Aorta (tissue), 5 donors: ENCODE data around the gene THEMIS. TPM values are rescaled to one million over a fixed set of nuclear protein-coding genes. Genes with fewer than 3 reads are reported as not detected.
"Not testable (repeated sequence)": the region's sequence is repeated elsewhere in the genome, so short reads cannot be mapped to it uniquely, and the experiment has no call there.

Experiments
- ATAC-seq: fragments of 200-7000 bp; cut with Tn5 transposase; one replicate; pipeline ENCODE4 v1.9.1; 2022; ENCODE audit warnings: moderate library complexity; ENCODE audit not compliant: low FRiP score
- DNase-seq, 2 donors: peaks; one replicate each; pipeline ENCODE4 v3.0.0-alpha.2; 2020
- H3K27ac ChIP-seq, 2 donors: one replicate each; pipeline ENCODE4 v1.5.1; 2013; ENCODE audit warnings: low read length in 2 of 2, mild to moderate bottlenecking in 2 of 2, moderate library complexity in 2 of 2, control low read depth in 1 of 2, inconsistent platforms in 1 of 2, low read depth in 1 of 2
- H3K27me3 ChIP-seq, 2 donors: one replicate each; pipeline ENCODE4 v1.6.1; 2013; ENCODE audit warnings: control low read depth in 1 of 2, low read length in 1 of 2, mild to moderate bottlenecking in 1 of 2, moderate library complexity in 1 of 2; ENCODE audit not compliant: insufficient read depth in 2 of 2, control insufficient read depth in 1 of 2
- H3K36me3 ChIP-seq, 2 donors: one replicate each; pipeline ENCODE4 v1.6.1; 2013; ENCODE audit warnings: control low read depth in 1 of 2, low read length in 1 of 2, mild to moderate bottlenecking in 1 of 2; ENCODE audit not compliant: insufficient read depth in 2 of 2, control insufficient read depth in 1 of 2
- H3K4me1 ChIP-seq, 2 donors: one replicate each; pipeline ENCODE4 v1.6.1; 2013; ENCODE audit warnings: low read length in 2 of 2, control low read depth in 1 of 2, mild to moderate bottlenecking in 1 of 2, moderate library complexity in 1 of 2; ENCODE audit not compliant: insufficient read depth in 2 of 2, control insufficient read depth in 1 of 2
- H3K4me3 ChIP-seq, 2 donors: one replicate each; pipeline ENCODE4 v1.5.1; 2013; ENCODE audit warnings: low read length in 2 of 2, control low read depth in 1 of 2, mild to moderate bottlenecking in 1 of 2
- H3K9me3 ChIP-seq: one replicate; pipeline ENCODE4 v1.6.1; 2013; ENCODE audit warnings: mild to moderate bottlenecking, low read length; ENCODE audit not compliant: control insufficient read depth
- WGBS, 2 donors: extraction: QIAGEN DNeasy Blood & Tissue Kit; methylation state at CpG; one replicate each; pipeline ENCODE4 v1.1.7; 2013; 5-methylcytosine and 5-hydroxymethylcytosine counted together
- intact Hi-C, 2 donors: fragments of 100-400 bp; cut with DNase I; formaldehyde crosslinking; loops; one replicate each; pipeline versions ENCODE4 v1.14.2 to v1.15.0; 2022
- polyA plus RNA-seq, 2 donors: library from polyadenylated mRNA; stranded (reverse); fragments of 200-250 nt; gene quantifications; one replicate each; pipeline ENCODE4 v1.2.3, GENCODE V29; 2013
- total RNA-seq, 2 donors: library from RNA; stranded (reverse); fragmentation: NEBNext Ultra II Directional; extraction: Animal tissue kit (Norgen Biotek cat#: 25700); gene quantifications; one replicate each; pipeline ENCODE4 v1.2.1, GENCODE V29; 2021
- donor health status: healthy with polysubstance abuse.
- donor health status: Bipolar disorder and iron deficiency.
- donor health status: DM: no; HTN: no; CAD: no.
- donor health status: DM: no; HTN: no; CAD: no.
- donor health status: DM: yes; HTN: yes; CAD: no.

THEMIS gene
- total and polyA plus RNA-seq, 4 donors, result 0.63 to 1.7 (median 0.68) TPM; not detected in 1

GRCh38 chr6:127897484-127897883, 3.4 kb downstream of the THEMIS start:
- no peaks in the 10 kb centered on the region for H3K9me3 ChIP-seq
- ATAC-seq (no peak), DNase-seq (no peak)
- 60 to 65% methylated on average over 2 of the region's 2 CpGs for WGBS, 2 donors
- no peak overlapping the region for H3K27ac ChIP-seq
- no peaks in the 10 kb centered on the region for H3K4me1 ChIP-seq
- no peaks in the 10 kb centered on the region for H3K27me3 ChIP-seq
- intact Hi-C loops, result no loop called here
- no peak overlapping the region for H3K4me3 ChIP-seq
- H3K36me3 ChIP-seq, result no peaks in the 10 kb centered on the region

GRCh38 chr6:127894051-127894450, 6.8 kb downstream of the THEMIS start:
- Histone ChIP-seq H3K27ac (no peak overlapping the region), H3K4me3 (no peak overlapping the region), H3K9me3 (no peaks in the 10 kb centered on the region), H3K27me3 (no peaks in the 10 kb centered on the region), H3K36me3 (no peaks in the 10 kb centered on the region), H3K4me1 (no peaks in the 10 kb centered on the region)
- no peak for ATAC-seq
- WGBS, 2 donors, result 69 to 73% methylated on average over 1 of the region's 1 CpG
- intact Hi-C loops, result no loop called here
- DNase-seq, result no peak

- Histone ChIP-seq H3K27ac (no peak overlapping the region), H3K36me3 (no peaks in the 10 kb centered on the region), H3K27me3 (no peaks in the 10 kb centered on the region), H3K9me3 (no peaks in the 10 kb centered on the region), H3K4me1 (no peaks in the 10 kb centered on the region), H3K4me3 (no peak overlapping the region)
- intact Hi-C loops, result no loop called here
- 77 to 79% methylated on average over 6 of the region's 6 CpGs for WGBS, 2 donors
- no peak for DNase-seq
- no peak for ATAC-seq
Measured at GRCh38 chr6:127893541-127893940, 7.3 kb downstream of the THEMIS start.

GRCh38 chr6:127891731-127892326, 9.0 kb downstream of the THEMIS start:
- Histone ChIP-seq H3K9me3 (no peaks in the 10 kb centered on the region), H3K27me3 (no peaks in the 10 kb centered on the region), H3K4me1 (no peaks in the 10 kb centered on the region), H3K36me3 (no peaks in the 10 kb centered on the region), H3K4me3 (no peak overlapping the region), H3K27ac (no peak overlapping the region)
- 87 to 88% methylated on average over 3 of the region's 3 CpGs for WGBS, 2 donors
- ATAC-seq (no peak), DNase-seq (no peak)
- intact Hi-C loops, result no loop called here

GRCh38 chr6:127886603-127887002, 14.3 kb downstream of the THEMIS start:
- no peak overlapping the region for H3K27ac ChIP-seq
- H3K4me1 ChIP-seq, result no peaks in the 10 kb centered on the region
- DNase-seq (no peak), ATAC-seq (no peak)
- H3K4me3 ChIP-seq, result no peak overlapping the region
- WGBS, 2 donors, result 10 to 35% methylated on average over 3 of the region's 3 CpGs
- H3K36me3 ChIP-seq, result no peaks in the 10 kb centered on the region
- H3K27me3 ChIP-seq, result no peaks in the 10 kb centered on the region
- H3K9me3 ChIP-seq, result no peaks in the 10 kb centered on the region
- intact Hi-C loops, result no loop called here

- no peak overlapping the region for H3K4me3 ChIP-seq
- no peaks in the 10 kb centered on the region for H3K27me3 ChIP-seq
- H3K36me3 ChIP-seq, result no peaks in the 10 kb centered on the region
- no peak for ATAC-seq
- H3K27ac ChIP-seq, result no peak overlapping the region
- H3K4me1 ChIP-seq, result no peaks in the 10 kb centered on the region
- no peak for DNase-seq
- intact Hi-C loops, result no loop called here
- H3K9me3 ChIP-seq, result no peaks in the 10 kb centered on the region
Measured at GRCh38 chr6:127884134-127884533, 16.7 kb downstream of the THEMIS start.

- H3K36me3 ChIP-seq, H3K4me1 ChIP-seq, ATAC-seq, H3K4me3 ChIP-seq, H3K27me3 ChIP-seq, DNase-seq, intact Hi-C loops, H3K9me3 ChIP-seq, H3K27ac ChIP-seq: not testable (repeated sequence)
Measured at GRCh38 chr6:127881949-127882348, 18.9 kb downstream of the THEMIS start.

- no peak for ATAC-seq
- no peaks in the 10 kb centered on the region for H3K9me3 ChIP-seq
- DNase-seq, result no peak
- H3K27ac ChIP-seq, result no peak overlapping the region
- H3K4me3 ChIP-seq, result no peak overlapping the region
- no peaks in the 10 kb centered on the region for H3K27me3 ChIP-seq
- no peaks in the 10 kb centered on the region for H3K4me1 ChIP-seq
- intact Hi-C loops, result no loop called here
- no peaks in the 10 kb centered on the region for H3K36me3 ChIP-seq
Measured at GRCh38 chr6:127880429-127880828, 20.4 kb downstream of the THEMIS start.

GRCh38 chr6:127879685-127880084, 21.2 kb downstream of the THEMIS start:
- peak in 1 of 2 donors; percentile 67 for DNase-seq
- 14 to 26% methylated on average over 12 of the region's 12 CpGs for WGBS, 2 donors
- ATAC-seq, result peak; percentile 26

More at GRCh38 chr6:127879685-127880084, 21.2 kb downstream of the THEMIS start:
- Histone ChIP-seq H3K4me1 (no peaks in the 10 kb centered on the region), H3K4me3 (no peak overlapping the region), H3K27ac (no peak overlapping the region), H3K27me3 (no peaks in the 10 kb centered on the region), H3K9me3 (no peaks in the 10 kb centered on the region), H3K36me3 (no peaks in the 10 kb centered on the region)
- intact Hi-C loops, result no loop called here
